Measurements from ENCODE around the gene BTBD16. TPM values are rescaled to one million over a fixed set of nuclear protein-coding genes. Genes with fewer than 3 reads are reported as not detected.

The BTBD16 gene
- total and polyA plus RNA-seq, 10 of the 15 experiments (the other 5 are each of a cell fraction or from before 2014, with no cell fraction given) = 0.11 TPM; not detected in 9

DNA sequence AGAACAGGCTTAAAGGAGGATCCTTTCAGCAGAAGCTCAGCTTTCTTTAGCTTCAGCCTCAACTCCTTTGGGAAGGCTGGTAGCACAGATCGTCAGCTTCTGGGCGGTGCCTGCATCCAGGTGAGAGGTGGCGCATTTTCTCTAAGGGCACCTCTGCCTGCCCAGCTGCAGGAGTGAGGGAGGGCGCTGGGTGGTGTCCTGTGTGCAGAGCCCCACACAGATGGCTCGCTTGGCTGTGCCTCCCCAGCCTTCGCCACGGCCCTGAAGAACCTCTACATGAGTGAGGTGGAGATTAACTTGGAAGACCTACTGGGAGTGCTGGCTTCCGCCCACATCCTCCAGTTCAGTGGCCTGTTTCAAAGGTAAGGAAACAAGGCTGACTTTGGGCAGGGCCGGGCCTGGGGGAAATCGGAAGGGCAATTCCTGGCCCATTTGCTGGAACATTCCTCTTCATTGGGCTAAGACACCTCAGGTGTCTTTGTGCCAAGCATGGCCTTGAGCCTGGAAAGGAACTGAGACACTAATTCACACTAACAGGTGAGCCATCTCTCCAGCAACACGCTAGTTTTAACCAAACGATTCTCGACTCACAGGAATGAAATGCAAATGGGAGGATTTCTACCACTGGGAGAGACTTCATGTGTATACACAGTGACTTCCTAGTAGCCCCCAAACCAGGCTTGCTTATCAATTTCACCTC, 19.9 kb downstream of the BTBD16 start (continued):
- no peak for TF ChIP-seq DPF2 (IDR thresholded peaks at IDR 0.05)
- TF ChIP-seq NKRF (conservative IDR thresholded peaks at IDR 0.05) = no peak

GRCh38 chr10:122291739-122292138, 20.6 kb downstream of the BTBD16 start:
- intact Hi-C loops (cut with micrococcal nuclease; ENCODE audit: unreplicated experiment) (no loop called here), in situ Hi-C loops (cut with MboI) (no loop called here)
- no peak for ATAC-seq
- DNase-seq (ENCODE audit: low read depth, low spot score) = no peak
- Histone ChIP-seq H2AFZ (ENCODE audit: control insufficient read depth, low read depth, low read length) (no peak overlapping the region), H3K4me3 (no peak overlapping the region), H3K9ac (ENCODE audit: control insufficient read depth, insufficient read depth, low read length) (no peak overlapping the region), H3K79me2 (ENCODE audit: control insufficient read depth, insufficient read depth, low read length) (no peaks in the 10 kb centered on the region), H3K4me1 (ENCODE audit: control insufficient read depth, insufficient read depth, low read length) (peaks cover 3% of the 10 kb centered on the region), H3K27ac (ENCODE audit: control insufficient read depth, insufficient read depth) (no peak overlapping the region), H3K9me3 (replicated peaks; ENCODE audit: control insufficient read depth, insufficient read depth, low read length) (no peaks in the 10 kb centered on the region; the same call in 2 of the 3 replicates), H4K20me1 (ENCODE audit: control insufficient read depth, insufficient read depth) (no peaks in the 10 kb centered on the region), H3K4me2 (ENCODE audit: control insufficient read depth, insufficient read depth) (no peak overlapping the region), H3K27me3 (replicated peaks in 1 of 2; ENCODE audit: control insufficient read depth in 2 of 2, insufficient read depth in 2 of 2, low read length in 1 of 2) (peaks cover 0 to 7% of the 10 kb centered on the region in 2 experiments; a peak in 2 of 4 replicates), H3K36me3 (ENCODE audit: control insufficient read depth in 2 of 2, insufficient read depth in 2 of 2, low read length in 1 of 2) (no peaks in the 10 kb centered on the region)
- ChIA-PET CTCF (interaction anchor here (1.3 kb wide), 1 partner anchor 274 kb away, joined by 3 read pairs; no protein-coding TSS in a partner anchor), RAD21 (ENCODE audit: unreplicated experiment) (no interaction called here), POLR2A (no interaction called here), SMC1A (ENCODE audit: uncharacterized antibody, unreplicated experiment) (no interaction called here)
- no TSS peak for BruUV-seq (replicated peaks)
- FAIRE-seq = no peak
- WGBS (ENCODE audit: insufficient coverage, insufficient replicate concordance, low lambda C conversion rate, missing lambda C conversion rate) = 0% methylated on average over 5 of the region's 5 CpGs
- no peak for TF ChIP-seq IKZF1 (conservative IDR thresholded peaks at IDR 0.05)
- TF ChIP-seq RELA (IDR thresholded peaks at IDR 0.05; ENCODE audit: borderline replicate concordance, partially characterized antibody) = no peak
- no peak for TF ChIP-seq WRNIP1 (IDR thresholded peaks at IDR 0.05; ENCODE audit: borderline replicate concordance, low read depth, low read length)
- TF ChIP-seq, protein P1, sequence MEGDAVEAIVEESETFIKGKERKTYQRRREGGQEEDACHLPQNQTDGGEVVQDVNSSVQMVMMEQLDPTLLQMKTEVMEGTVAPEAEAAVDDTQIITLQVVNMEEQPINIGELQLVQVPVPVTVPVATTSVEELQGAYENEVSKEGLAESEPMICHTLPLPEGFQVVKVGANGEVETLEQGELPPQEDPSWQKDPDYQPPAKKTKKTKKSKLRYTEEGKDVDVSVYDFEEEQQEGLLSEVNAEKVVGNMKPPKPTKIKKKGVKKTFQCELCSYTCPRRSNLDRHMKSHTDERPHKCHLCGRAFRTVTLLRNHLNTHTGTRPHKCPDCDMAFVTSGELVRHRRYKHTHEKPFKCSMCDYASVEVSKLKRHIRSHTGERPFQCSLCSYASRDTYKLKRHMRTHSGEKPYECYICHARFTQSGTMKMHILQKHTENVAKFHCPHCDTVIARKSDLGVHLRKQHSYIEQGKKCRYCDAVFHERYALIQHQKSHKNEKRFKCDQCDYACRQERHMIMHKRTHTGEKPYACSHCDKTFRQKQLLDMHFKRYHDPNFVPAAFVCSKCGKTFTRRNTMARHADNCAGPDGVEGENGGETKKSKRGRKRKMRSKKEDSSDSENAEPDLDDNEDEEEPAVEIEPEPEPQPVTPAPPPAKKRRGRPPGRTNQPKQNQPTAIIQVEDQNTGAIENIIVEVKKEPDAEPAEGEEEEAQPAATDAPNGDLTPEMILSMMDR (IDR thresholded peaks at IDR 0.05 in 2 of 3, conservative IDR thresholded peaks at IDR 0.05 in 1 of 3; ENCODE audit: control insufficient read depth in 2 of 3, extremely low read depth in 1 of 3, insufficient read depth in 1 of 3, low read depth in 3 of 3, low read length in 3 of 3) = no peak
- TF ChIP-seq, protein P2, sequence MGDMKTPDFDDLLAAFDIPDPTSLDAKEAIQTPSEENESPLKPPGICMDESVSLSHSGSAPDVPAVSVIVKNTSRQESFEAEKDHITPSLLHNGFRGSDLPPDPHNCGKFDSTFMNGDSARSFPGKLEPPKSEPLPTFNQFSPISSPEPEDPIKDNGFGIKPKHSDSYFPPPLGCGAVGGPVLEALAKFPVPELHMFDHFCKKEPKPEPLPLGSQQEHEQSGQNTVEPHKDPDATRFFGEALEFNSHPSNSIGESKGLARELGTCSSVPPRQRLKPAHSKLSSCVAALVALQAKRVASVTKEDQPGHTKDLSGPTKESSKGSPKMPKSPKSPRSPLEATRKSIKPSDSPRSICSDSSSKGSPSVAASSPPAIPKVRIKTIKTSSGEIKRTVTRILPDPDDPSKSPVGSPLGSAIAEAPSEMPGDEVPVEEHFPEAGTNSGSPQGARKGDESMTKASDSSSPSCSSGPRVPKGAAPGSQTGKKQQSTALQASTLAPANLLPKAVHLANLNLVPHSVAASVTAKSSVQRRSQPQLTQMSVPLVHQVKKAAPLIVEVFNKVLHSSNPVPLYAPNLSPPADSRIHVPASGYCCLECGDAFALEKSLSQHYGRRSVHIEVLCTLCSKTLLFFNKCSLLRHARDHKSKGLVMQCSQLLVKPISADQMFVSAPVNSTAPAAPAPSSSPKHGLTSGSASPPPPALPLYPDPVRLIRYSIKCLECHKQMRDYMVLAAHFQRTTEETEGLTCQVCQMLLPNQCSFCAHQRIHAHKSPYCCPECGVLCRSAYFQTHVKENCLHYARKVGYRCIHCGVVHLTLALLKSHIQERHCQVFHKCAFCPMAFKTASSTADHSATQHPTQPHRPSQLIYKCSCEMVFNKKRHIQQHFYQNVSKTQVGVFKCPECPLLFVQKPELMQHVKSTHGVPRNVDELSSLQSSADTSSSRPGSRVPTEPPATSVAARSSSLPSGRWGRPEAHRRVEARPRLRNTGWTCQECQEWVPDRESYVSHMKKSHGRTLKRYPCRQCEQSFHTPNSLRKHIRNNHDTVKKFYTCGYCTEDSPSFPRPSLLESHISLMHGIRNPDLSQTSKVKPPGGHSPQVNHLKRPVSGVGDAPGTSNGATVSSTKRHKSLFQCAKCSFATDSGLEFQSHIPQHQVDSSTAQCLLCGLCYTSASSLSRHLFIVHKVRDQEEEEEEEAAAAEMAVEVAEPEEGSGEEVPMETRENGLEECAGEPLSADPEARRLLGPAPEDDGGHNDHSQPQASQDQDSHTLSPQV (IDR thresholded peaks at IDR 0.05) = no peak
- no peak for TF ChIP-seq CHD4 (IDR thresholded peaks at IDR 0.05)
- TF ChIP-seq SMAD5 (IDR thresholded peaks at IDR 0.05; ENCODE audit: low read depth) = no peak
- TF ChIP-seq MYC (IDR thresholded peaks at IDR 0.05; ENCODE audit: insufficient read depth, insufficient read length, insufficient replicate concordance, low read length, severe bottlenecking) = no peak
- TF ChIP-seq BCL3 (IDR thresholded peaks at IDR 0.05; ENCODE audit: borderline replicate concordance, insufficient read depth, low read depth, low read length, poor library complexity, severe bottlenecking) = no peak
